Omental fat pad (tissue), 4 donors: Measurements from ENCODE around the gene FIP1L1. TPM values are rescaled to one million over a fixed set of nuclear protein-coding genes. Genes with fewer than 3 reads are reported as not detected.

Source experiments
- ATAC-seq: fragments of 150-250 bp; one replicate; pipeline ENCODE4 v1.9.1; 2016; ENCODE audit warnings: mild to moderate bottlenecking, moderate library complexity; ENCODE audit not compliant: low FRiP score
- DNase-seq: peaks from one replicate; pipeline ENCODE4 v3.0.0-alpha.2; 2019; ENCODE audit warnings: low spot score
- total RNA-seq, 4 donors: library from RNA; depleted of rRNA; stranded (reverse); fragments of >200 nt; gene quantifications; one replicate each; pipeline ENCODE4 v1.1.0, GENCODE V29; 2016
- TF ChIP-seq, protein P1 (sequence below), 3 donors: fragments of 450-650 bp; IDR thresholded peaks; one replicate each; pipeline ENCODE4 v1.5.1; 2016 to 2017; ENCODE audit warnings: antibody characterized with exemption in 3 of 3, mild to moderate bottlenecking in 3 of 3, moderate library complexity in 2 of 3

FIP1L1 gene
- total RNA-seq, 4 donors from 2014 or later, result 31.6 to 51.4 (median 38.7) TPM

DNA sequence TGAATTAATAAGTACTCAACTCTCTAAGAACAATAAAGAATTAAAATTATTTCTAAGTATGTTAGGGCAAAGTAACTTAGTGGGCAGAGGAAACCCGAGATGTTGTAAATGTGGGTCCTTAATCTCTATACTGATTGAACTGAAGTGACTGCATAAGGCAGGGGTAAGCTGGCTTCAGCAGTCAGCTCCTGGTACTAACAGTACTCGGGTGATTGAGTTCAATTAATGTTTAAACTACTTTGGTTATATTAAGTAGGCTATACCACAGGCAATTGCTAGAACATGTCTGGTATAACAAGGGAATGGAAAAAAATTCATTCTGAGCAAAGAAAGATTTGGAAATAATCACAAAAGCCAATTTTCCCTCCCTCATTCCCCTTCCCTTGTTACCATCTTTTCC lies 123.1 kb downstream of the FIP1L1 start:
- DNase-seq (no peak), ATAC-seq (no peak)
- TF ChIP-seq, protein P1, sequence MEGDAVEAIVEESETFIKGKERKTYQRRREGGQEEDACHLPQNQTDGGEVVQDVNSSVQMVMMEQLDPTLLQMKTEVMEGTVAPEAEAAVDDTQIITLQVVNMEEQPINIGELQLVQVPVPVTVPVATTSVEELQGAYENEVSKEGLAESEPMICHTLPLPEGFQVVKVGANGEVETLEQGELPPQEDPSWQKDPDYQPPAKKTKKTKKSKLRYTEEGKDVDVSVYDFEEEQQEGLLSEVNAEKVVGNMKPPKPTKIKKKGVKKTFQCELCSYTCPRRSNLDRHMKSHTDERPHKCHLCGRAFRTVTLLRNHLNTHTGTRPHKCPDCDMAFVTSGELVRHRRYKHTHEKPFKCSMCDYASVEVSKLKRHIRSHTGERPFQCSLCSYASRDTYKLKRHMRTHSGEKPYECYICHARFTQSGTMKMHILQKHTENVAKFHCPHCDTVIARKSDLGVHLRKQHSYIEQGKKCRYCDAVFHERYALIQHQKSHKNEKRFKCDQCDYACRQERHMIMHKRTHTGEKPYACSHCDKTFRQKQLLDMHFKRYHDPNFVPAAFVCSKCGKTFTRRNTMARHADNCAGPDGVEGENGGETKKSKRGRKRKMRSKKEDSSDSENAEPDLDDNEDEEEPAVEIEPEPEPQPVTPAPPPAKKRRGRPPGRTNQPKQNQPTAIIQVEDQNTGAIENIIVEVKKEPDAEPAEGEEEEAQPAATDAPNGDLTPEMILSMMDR (IDR thresholded peaks at IDR 0.05), result no peak

GRCh38 chr4:53501561-53501960 lies 124.1 kb downstream of the FIP1L1 start:
- TF ChIP-seq, protein P1 (IDR thresholded peaks at IDR 0.05), result no peak
- DNase-seq (no peak), ATAC-seq (no peak)

DNA sequence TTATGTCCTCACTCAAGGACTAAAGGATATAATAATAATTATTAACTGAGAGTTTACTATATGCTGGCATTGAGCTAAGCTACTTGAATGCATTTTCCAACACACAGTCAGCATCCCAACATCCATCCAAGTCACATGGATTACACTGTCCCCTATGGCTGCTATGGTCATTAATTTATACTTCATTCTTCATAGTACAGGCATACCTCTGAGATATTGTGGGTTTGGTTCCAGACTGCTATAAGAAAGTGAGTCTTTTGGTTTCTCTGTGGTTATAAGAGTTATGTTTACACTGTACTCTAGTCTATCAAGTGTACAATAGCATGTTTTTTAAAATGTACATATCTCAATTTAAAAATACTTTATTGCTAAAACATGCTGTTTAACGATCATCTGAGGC lies 124.7 kb downstream of the FIP1L1 start:
- TF ChIP-seq, protein P1 (IDR thresholded peaks at IDR 0.05), result no peak
- ATAC-seq, result no peak
- no peak for DNase-seq

DNA sequence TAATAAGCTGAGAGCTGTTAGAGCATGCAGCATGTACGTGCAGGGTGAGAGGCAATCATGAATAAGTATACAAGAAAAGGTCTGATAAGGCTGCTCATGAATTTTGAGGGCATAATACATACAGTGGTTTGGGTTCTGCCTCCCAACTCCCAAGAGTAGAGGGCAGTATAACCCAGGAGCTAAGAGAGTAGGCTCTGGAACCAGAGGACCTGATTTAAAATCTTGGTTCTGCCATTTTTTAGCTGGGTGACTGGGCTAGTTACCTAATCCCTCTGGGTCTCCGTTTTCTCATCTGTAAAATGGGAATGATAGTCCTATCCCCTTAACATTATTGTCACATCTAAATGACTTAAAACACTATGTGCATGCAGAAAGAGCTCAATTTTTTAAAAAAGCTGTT lies 128.5 kb downstream of the FIP1L1 start:
- TF ChIP-seq, protein P1 (IDR thresholded peaks at IDR 0.05), result no peak
- no peak for ATAC-seq
- no peak for DNase-seq

DNA sequence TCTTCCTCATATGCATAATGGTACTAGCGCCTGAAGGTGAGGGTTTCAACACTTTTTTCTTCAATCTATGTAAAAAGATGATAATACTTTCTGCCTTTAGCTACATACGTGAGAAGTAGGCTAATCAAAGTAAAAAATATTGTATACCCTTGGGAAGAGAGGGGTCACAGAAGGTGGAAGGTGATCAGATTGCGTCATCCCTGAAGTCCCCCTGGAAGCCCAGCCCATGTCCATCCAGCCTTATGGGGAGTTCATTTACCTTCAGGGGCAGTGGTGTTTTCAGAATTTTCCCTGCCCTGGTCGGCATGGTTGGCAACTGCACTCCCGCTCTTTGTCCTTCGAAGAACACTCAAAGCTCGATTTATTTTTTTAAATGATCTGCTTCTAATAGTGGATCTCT lies 129.6 kb downstream of the FIP1L1 start:
- no peak for DNase-seq
- no peak for ATAC-seq
- TF ChIP-seq, protein P1 (IDR thresholded peaks at IDR 0.05), result no peak

DNA sequence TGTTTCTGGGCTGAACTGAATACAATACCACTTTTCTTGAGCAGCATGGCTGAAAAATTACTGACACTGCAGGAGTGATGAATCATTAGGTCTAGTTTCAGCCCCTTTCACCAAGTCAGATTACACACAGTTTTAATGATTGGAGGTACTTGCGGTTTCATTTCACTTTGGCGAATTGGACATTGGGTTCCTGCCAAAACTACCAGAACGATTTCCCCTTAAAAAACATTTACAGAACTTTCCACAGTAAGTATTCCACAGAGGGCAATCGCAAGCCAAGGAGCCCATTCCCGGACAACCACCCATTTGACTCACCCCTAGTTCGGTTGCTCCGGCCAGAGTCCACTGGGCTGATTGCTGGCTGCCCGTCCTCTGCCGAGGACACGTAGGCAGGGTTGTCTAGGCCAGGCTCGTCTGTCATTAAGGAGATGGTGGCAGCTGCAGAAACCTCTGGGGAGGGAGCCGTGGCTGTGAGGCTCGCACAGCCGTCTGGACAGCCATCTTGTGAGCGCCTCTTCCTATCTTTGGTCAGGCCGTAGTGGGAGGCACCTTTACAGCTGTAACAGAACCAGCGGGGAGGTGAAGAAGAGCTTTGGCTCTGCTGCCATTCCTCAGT lies 130.3 kb downstream of the FIP1L1 start:
- TF ChIP-seq, protein P1 (IDR thresholded peaks at IDR 0.05), result no peak
- DNase-seq (no peak), ATAC-seq (no peak)

- TF ChIP-seq, protein P1 (IDR thresholded peaks at IDR 0.05), result no peak
- no peak for ATAC-seq
- DNase-seq, result no peak
These were observed 131.0 kb downstream of the FIP1L1 start for GRCh38 chr4:53508446-53508845.
